Daoy (cell line): Measurements from ENCODE around the gene EVC. TPM values are rescaled to one million over a fixed set of nuclear protein-coding genes. Genes with fewer than 3 reads are reported as not detected.
"Not testable (repeated sequence)": the region's sequence is repeated elsewhere in the genome, so short reads cannot be mapped to it uniquely, and the experiment has no call there.

Source experiments
- DNase-seq: peaks from one replicate; pipeline ENCODE4 v3.0.0-alpha.2; 2015; ENCODE audit warnings: low read depth
- total RNA-seq: library from RNA; depleted of rRNA; stranded (reverse); fragments of >200 nt; shearing (Covaris generic); gene quantifications from 2 replicates; pipeline ENCODE4 v1.2.3, GENCODE V29; 2014

The EVC gene
- total RNA-seq, 1 experiment from 2014 or later = 25.7 TPM

DNA sequence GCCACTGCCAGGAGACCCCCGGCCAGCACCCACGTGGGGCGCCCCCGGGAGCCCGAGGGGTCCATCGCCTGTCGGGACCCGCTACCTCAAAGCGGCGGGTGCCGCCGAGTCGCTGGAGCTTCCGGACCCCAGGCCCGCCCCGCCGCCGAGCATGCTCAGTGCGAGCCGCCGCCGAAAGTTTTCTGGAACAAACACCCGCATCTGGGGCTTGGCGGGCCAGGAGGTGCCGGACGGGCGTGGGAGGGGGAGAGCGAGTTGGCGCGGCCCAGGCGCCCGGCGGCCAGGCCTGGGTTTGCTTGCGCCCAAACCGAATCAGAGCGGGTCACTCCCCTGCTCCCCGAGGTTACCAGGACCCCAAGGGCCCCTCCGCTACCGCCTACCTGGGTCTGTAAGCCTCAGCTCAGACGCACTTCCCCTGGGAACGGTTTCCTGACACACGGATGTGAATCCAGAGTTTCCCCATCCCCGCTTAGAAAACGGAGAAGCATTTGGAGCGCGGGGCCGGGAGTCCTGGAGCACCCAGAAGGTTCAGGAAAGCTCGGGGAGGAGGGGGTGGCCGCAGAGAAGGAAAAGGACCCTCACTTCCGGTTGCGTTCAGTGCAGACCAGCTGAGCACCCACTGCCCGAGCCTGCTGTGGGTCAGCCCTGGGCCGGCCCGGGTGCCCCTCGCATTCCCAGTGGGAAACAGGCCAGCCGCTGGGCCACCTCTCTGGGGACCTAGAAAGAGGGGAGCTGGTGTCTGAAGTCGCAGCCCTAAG, 2.4 kb upstream of the EVC start, which contains the start of gene EVC2:
EVC2 (minus strand) TSS at position 111 of the 758 bp plus-strand sequence; CDS start at position 65, 46 bp downstream.
- DNase-seq = peak; percentile 59

DNA sequence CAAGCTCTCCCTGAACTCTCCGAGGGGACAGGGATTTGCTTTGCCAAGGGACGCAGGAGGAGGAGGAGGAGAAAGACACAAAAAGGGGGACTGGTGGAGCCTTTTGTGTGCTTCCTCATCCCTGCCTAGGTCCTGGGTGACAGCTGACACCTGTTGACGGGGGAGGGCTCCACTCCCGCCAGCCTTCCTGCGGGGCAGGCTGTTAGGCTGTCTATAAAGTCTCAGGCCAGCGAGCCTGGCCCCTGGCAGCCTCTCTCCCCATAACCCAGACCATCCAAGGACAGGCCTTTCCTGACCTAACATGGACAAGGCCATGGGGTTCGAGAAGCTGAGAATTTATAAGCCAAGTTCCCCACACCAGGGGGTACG, 1.8 kb upstream of the EVC start:
- no peak for DNase-seq

GRCh38 chr4:5710065-5710960, 688 bp upstream of the EVC start:
- peak; percentile 23 for DNase-seq

- DNase-seq = peak; percentile 77
These were observed 631 bp downstream of the EVC start for GRCh38 chr4:5711479-5712184.

GRCh38 chr4:5712517-5712916, 1.5 kb downstream of the EVC start:
- peak; percentile 92 for DNase-seq

DNA sequence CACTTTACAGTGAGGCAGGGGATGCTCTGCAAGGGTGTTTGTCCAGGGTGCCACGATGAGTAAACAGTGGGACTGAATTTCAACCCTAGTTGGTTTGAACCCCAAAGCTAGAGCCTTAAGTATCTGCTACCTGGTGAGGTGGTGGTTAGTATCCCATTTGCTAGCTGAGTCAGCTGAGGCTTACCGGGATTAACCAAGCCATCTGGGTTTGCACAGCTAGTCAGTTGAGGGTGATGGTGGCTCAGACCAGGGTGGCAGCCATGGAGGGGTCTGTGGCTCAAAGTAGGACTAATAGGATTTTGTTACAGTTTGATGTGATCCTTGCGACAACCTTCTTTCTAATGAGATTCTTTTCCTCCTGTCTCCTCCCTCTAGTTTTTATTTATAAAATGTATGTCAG, 1.9 kb downstream of the EVC start:
- DNase-seq = peak; percentile 35

- no peak for DNase-seq
These were observed 2.9 kb downstream of the EVC start for GRCh38 chr4:5713861-5714260.

GRCh38 chr4:5715357-5715756, 4.4 kb downstream of the EVC start:
- DNase-seq = no peak

DNA sequence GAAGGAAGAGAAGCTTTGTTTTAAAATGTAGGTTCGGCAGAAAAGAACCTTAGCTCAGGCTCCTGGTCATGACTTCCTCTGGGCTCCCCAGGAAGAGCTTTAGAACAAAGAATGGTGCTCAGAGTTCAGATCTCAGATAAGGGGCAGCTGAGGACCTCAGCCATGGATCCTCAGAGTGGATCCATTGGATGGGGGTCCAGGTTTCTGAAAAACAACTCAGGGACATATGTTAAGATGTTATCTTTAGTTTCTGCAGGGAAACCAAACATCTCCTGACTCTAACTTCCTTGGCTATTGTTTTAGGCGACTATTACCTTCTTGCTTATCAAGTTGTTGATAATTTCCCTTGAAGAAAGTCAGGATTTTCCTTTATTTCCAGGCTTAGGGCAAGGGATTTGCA, 5.4 kb downstream of the EVC start:
- DNase-seq = no peak

- no peak for DNase-seq
These were observed 6.6 kb downstream of the EVC start for GRCh38 chr4:5717449-5718158.

GRCh38 chr4:5718411-5718810, 7.4 kb downstream of the EVC start:
- no peak for DNase-seq

DNA sequence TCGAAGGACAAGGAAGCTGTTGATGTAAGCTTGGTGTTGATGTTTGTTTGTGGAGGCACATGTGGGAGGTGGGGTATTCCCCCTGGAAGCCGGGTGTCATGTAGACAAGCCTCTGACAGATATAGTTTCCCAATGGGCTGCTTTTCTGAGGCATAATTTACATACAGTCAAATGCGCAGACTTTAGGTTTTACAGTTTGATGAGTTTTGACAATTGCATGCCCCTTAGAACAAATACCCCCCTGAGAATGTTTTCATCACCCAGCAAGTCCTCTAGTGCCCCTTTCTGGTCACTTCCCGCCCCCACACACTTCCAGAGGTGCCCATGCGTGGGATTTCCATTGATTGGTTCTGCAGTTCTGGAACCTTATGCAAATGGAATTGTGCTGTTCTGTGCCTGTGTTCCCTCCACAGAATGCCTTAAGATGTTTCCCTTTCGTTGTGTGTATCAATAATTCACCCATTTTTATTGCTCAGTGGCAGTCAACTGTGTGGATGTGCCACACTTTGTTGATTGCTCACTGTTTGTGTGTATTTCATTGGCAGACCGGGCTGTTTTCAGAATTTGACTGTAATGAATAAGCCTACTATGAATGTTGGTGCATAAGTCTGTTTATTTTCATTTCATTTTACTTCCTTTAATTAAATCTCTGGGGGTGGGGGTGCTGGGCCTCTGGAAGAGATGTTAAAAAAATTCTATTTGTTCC, 8.5 kb downstream of the EVC start:
- no peak for DNase-seq

DNA sequence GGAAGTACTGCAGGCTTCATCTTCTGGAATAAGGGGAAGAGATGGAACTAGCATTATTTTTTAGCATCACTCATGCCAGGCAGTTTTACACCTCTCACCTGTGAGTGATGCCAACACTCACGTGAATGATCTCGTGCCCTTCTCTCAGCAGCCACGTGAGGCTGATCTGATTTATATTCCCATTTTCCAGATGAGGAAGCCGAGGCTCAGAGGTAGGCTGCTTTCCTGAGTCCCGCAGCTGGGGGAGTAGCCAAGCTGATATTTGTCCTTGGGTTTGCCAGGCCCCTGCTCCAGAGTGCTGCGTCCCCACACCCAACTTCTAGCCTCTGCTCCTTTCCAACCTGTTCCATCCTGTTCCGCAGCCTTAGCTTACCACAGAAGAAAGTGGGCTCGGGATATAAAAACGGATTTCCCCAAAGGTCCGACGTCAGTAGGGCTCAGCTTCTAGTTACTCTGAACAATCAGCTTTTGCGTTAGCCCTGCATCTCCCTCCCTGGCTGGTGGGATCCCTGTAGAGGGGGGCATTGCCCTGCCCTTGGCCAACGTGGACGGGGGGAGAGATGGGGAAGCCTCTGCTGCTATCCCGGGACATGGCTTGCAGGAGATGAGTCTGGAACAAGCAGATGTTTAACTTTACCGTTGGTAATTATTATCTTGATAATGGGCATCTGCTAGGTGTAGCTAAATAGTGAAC, 9.3 kb downstream of the EVC start:
- no peak for DNase-seq

- DNase-seq = no peak
These were observed 10.0 kb downstream of the EVC start for GRCh38 chr4:5720980-5721379.

- no peak for DNase-seq
These were observed 10.9 kb downstream of the EVC start for GRCh38 chr4:5721923-5722322.

DNA sequence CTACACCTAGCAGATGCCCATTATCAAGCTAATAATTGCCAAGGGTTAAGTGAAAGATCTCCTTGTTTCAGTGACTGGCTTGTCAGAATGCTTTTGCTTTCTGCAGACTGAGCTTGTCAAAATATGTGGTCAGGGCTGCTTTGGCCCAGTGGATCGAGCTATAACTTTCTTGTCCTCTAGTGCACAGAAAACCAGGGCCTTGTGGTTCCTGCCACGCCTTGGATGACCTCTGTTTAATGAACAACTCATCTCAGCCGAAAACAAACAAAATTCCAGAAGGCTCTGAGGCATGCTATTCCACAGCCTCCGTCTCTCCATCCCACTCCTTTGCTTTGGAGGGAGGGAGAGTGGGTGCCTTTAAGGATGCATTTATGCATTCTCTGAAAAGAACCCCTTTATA, 11.3 kb downstream of the EVC start:
- DNase-seq = no peak

DNA sequence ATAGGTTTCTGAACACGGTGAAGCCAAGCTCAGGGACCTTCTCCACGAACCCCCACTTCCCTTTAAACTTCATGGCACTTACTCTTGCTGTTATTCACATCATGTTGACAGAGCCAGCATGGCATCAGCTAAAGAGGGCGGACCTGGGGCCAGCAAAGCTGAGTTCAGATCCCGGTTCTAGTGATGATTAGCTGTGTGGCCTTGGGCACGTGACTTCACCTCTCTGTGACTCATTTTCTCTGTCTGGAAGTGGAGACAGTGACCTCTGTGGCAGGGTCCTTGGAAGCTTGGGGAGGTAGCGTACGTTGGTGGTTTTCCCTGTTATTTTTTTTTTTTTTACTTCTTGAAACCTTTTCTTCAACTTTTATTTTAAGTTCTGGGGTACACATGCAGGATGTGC, 13.4 kb downstream of the EVC start:
- peak; percentile 64 for DNase-seq

DNA sequence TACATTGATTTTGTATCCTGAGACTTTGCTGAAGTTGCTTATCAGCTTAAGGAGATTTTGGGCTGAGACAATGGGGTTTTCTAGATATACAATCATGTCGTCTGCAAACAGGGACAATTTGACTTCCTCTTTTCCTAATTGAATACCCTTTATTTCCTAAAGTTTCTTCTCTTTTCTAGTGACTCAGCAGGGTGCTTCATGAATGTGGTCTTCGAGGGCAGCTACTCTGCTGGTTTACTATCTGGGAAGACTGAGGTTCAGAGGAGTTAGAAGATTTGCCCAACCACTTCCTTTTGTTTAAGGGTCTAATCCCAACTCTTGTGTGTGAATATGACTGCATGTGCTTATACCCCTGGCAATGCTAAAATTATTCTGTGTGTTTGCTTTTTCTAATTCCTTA, 17.4 kb downstream of the EVC start:
- not testable (repeated sequence) for DNase-seq

DNA sequence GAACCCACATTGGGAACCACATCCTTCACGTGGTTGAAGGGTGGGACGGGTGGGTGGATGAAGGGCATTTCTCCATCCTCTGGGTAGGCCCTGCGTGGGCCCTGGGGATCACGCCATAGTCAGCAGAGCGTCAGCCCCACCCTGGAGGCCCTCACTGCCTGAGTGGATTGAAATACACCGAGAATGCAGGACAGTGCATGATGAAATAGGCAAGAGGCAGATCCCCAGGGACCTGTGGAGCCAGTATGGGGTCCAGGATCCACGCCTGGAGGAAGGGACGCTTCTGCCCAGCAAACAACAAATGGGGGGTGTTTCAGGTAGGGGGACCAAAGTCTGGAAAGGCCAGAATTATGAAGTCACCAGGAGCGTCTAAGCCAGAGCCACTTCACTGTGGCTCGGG, 19.4 kb downstream of the EVC start:
- DNase-seq = no peak
